PC-9 (cell line): ENCODE results near the gene CAST. TPM values are rescaled to one million over a fixed set of nuclear protein-coding genes. Genes with fewer than 3 reads are reported as not detected.

Experiments
- BruUV-seq: library from RNA; stranded (reverse); fragments of 400-500 nt; replicated peaks from 2 replicates; lab custom pipeline; 2021; lab: Mats Ljungman, UMichigan
- CTCF ChIA-PET: fragments of 300-600 bp; sonication (Branson Sonifier 250); formaldehyde crosslinking; loops from one replicate; lab custom pipeline; 2022; ENCODE audit warnings: antibody characterized with exemption; lab: Charles Lee
- POLR2A ChIA-PET: fragments of 300-600 bp; sonication (Branson Sonifier 250); formaldehyde crosslinking; loops from one replicate; lab custom pipeline; 2022; ENCODE audit warnings: antibody characterized with exemption; ENCODE audit not compliant: unreplicated experiment; lab: Charles Lee
- DNase-seq, 2 experiments: peaks; one replicate each; pipeline versions ENCODE4 v3.0.0 to v3.0.0-alpha.2; 2015 to 2022; ENCODE audit warnings: mixed read lengths in 1 of 2
- H2AFZ ChIP-seq: fragments of 200-600 bp; sonication (generic); 2 replicates; pipeline ENCODE4 v1.8.1; 2017; ENCODE audit warnings: antibody characterized with exemption
- H3F3A ChIP-seq: fragments of 200-600 bp; sonication (generic); 2 replicates; pipeline ENCODE4 v1.8.1; 2017; ENCODE audit warnings: antibody characterized with exemption, mild to moderate bottlenecking, low read depth; ENCODE audit not compliant: insufficient read depth
- H3K27ac ChIP-seq: fragments of 200-600 bp; sonication (generic); 2 replicates; pipeline ENCODE4 v1.6.1; 2016; ENCODE audit warnings: mixed run types
- H3K27me3 ChIP-seq: fragments of 200-600 bp; sonication (generic); 2 replicates; pipeline ENCODE4 v1.6.1; 2016; ENCODE audit warnings: low read depth, mixed run types; ENCODE audit not compliant: insufficient read depth
- H3K36me3 ChIP-seq: fragments of 200-600 bp; sonication (generic); 2 replicates; pipeline ENCODE4 v1.6.1; 2016; ENCODE audit warnings: low read depth, mixed run types
- H3K4me1 ChIP-seq: fragments of 200-600 bp; sonication (generic); replicated peaks from 2 replicates; pipeline ENCODE4 v1.6.1; 2016; ENCODE audit warnings: mixed run types; ENCODE audit not compliant: insufficient read depth
- H3K4me2 ChIP-seq: fragments of 200-600 bp; sonication (generic); 2 replicates; pipeline ENCODE4 v1.6.1; 2017; ENCODE audit warnings: mixed run types
- H3K4me3 ChIP-seq: fragments of 200-600 bp; sonication (generic); 2 replicates; pipeline ENCODE4 v1.6.1; 2016; ENCODE audit warnings: mixed run types
- H3K79me2 ChIP-seq: fragments of 200-600 bp; sonication (generic); 2 replicates; pipeline ENCODE4 v1.6.1; 2017; ENCODE audit warnings: low read depth, mixed run types
- H3K9me2 ChIP-seq: fragments of 200-600 bp; sonication (generic); 2 replicates; pipeline ENCODE4 v1.8.1; 2017; ENCODE audit warnings: mild to moderate bottlenecking; ENCODE audit not compliant: insufficient read depth
- H3K9me3 ChIP-seq: fragments of 200-600 bp; sonication (generic); 2 replicates; pipeline ENCODE4 v1.8.1; 2016; ENCODE audit warnings: low read depth; ENCODE audit not compliant: insufficient read depth
- H4K20me1 ChIP-seq: fragments of 200-600 bp; sonication (generic); 2 replicates; pipeline ENCODE4 v1.8.1; 2017; ENCODE audit not compliant: insufficient read depth
- EZH2 ChIP-seq: fragments of 200-600 bp; sonication (generic); IDR thresholded peaks from 2 replicates; pipeline ENCODE4 v1.8.0; 2017; ENCODE audit warnings: antibody characterized with exemption, low read depth
- intact Hi-C: fragments of 100-400 bp; cut with micrococcal nuclease; formaldehyde crosslinking; loops from one replicate; pipeline ENCODE4 v1.10.0; 2022; ENCODE audit not compliant: unreplicated experiment
- total RNA-seq: library from RNA; stranded (reverse); gene quantifications from 2 replicates; pipeline ENCODE4 v1.2.3, GENCODE V29; 2021
- TF ChIP-seq, protein P1 (sequence below): fragments of 200-600 bp; sonication (generic); conservative IDR thresholded peaks from 2 replicates; pipeline ENCODE4 v1.6.1; 2017; ENCODE audit warnings: mixed run types, antibody characterized with exemption, mild to moderate bottlenecking, moderate library complexity

The CAST gene
- total RNA-seq, 1 experiment from 2014 or later: 289 TPM

- POLR2A ChIA-PET: no interaction called here
- 0 out of 2 replicates have a peak, but pooled peaks cover under 1% of the 10 kb centered on the region for H3K36me3 ChIP-seq
- intact Hi-C loops: no loop called here
- H4K20me1 ChIP-seq: no peaks in the 10 kb centered on the region
- no peaks in the 10 kb centered on the region for H3K27me3 ChIP-seq
- H3K4me2 ChIP-seq: no peak overlapping the region
- peaks cover 93% of the 10 kb centered on the region for H3K79me2 ChIP-seq
- no peak for DNase-seq
- TF ChIP-seq EZH2: no peak
- TF ChIP-seq, protein P1, sequence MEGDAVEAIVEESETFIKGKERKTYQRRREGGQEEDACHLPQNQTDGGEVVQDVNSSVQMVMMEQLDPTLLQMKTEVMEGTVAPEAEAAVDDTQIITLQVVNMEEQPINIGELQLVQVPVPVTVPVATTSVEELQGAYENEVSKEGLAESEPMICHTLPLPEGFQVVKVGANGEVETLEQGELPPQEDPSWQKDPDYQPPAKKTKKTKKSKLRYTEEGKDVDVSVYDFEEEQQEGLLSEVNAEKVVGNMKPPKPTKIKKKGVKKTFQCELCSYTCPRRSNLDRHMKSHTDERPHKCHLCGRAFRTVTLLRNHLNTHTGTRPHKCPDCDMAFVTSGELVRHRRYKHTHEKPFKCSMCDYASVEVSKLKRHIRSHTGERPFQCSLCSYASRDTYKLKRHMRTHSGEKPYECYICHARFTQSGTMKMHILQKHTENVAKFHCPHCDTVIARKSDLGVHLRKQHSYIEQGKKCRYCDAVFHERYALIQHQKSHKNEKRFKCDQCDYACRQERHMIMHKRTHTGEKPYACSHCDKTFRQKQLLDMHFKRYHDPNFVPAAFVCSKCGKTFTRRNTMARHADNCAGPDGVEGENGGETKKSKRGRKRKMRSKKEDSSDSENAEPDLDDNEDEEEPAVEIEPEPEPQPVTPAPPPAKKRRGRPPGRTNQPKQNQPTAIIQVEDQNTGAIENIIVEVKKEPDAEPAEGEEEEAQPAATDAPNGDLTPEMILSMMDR: no peak
- CTCF ChIA-PET: no interaction called here
- H3F3A ChIP-seq: peaks cover 20% of the 10 kb centered on the region
- no peak overlapping the region for H3K27ac ChIP-seq
- H3K4me3 ChIP-seq: no peak overlapping the region
- no peaks in the 10 kb centered on the region for H3K9me3 ChIP-seq
- H2AFZ ChIP-seq: no peak overlapping the region
- BruUV-seq: no TSS peak
- no peaks in the 10 kb centered on the region for H3K9me2 ChIP-seq
- peaks cover 20% of the 10 kb centered on the region for H3K4me1 ChIP-seq
Measured at GRCh38 chr5:96716716-96717115, 54.5 kb downstream of the CAST start.

- Histone ChIP-seq H3K9me3 (no peaks in the 10 kb centered on the region), H4K20me1 (no peaks in the 10 kb centered on the region), H3K4me1 (peaks cover 20% of the 10 kb centered on the region), H3K79me2 (peaks cover 86% of the 10 kb centered on the region), H3K27ac (no peak overlapping the region), H3K36me3 (0 out of 2 replicates have a peak, but pooled peaks cover 3% of the 10 kb centered on the region), H3F3A (peaks cover 23% of the 10 kb centered on the region), H2AFZ (no peak overlapping the region), H3K27me3 (no peaks in the 10 kb centered on the region), H3K9me2 (no peaks in the 10 kb centered on the region), H3K4me3 (no peak overlapping the region), H3K4me2 (no peak overlapping the region)
- ChIA-PET POLR2A (interaction anchor here (0.6 kb wide), 1 partner anchor 86 kb away, joined by 8 read pairs; no protein-coding TSS in a partner anchor), CTCF (no interaction called here)
- TF ChIP-seq, protein P1: no peak
- TF ChIP-seq EZH2: no peak
- DNase-seq: no peak
- intact Hi-C loops: no loop called here
- BruUV-seq: no TSS peak
Measured at GRCh38 chr5:96717874-96718273, 55.7 kb downstream of the CAST start.

- no peak overlapping the region for H2AFZ ChIP-seq
- peaks cover 84% of the 10 kb centered on the region for H3K79me2 ChIP-seq
- no TSS peak for BruUV-seq
- no peaks in the 10 kb centered on the region for H4K20me1 ChIP-seq
- no peaks in the 10 kb centered on the region for H3K27me3 ChIP-seq
- ChIA-PET POLR2A (interaction anchor here (0.6 kb wide), 1 partner anchor 57 kb away, joined by 10 read pairs; no protein-coding TSS in a partner anchor), CTCF (interaction anchor here (0.6 kb wide), 1 partner anchor 15 kb away, joined by 3 read pairs; no protein-coding TSS in a partner anchor)
- no peak overlapping the region for H3K4me2 ChIP-seq
- no peak overlapping the region for H3K27ac ChIP-seq
- H3K9me2 ChIP-seq: no peaks in the 10 kb centered on the region
- TF ChIP-seq, protein P1: no peak
- no peak for TF ChIP-seq EZH2
- intact Hi-C loops: no loop called here
- DNase-seq: peak in 1 of 2 experiments; percentile 51
- no peak overlapping the region for H3K4me3 ChIP-seq
- H3K9me3 ChIP-seq: no peaks in the 10 kb centered on the region
- H3F3A ChIP-seq: peaks cover 18% of the 10 kb centered on the region
- H3K36me3 ChIP-seq: 0 out of 2 replicates have a peak, but pooled peaks cover 3% of the 10 kb centered on the region
- peaks cover 20% of the 10 kb centered on the region for H3K4me1 ChIP-seq
Measured at GRCh38 chr5:96718635-96719077, 56.5 kb downstream of the CAST start.
